ENCODE data around the gene VCAN.

DNA sequence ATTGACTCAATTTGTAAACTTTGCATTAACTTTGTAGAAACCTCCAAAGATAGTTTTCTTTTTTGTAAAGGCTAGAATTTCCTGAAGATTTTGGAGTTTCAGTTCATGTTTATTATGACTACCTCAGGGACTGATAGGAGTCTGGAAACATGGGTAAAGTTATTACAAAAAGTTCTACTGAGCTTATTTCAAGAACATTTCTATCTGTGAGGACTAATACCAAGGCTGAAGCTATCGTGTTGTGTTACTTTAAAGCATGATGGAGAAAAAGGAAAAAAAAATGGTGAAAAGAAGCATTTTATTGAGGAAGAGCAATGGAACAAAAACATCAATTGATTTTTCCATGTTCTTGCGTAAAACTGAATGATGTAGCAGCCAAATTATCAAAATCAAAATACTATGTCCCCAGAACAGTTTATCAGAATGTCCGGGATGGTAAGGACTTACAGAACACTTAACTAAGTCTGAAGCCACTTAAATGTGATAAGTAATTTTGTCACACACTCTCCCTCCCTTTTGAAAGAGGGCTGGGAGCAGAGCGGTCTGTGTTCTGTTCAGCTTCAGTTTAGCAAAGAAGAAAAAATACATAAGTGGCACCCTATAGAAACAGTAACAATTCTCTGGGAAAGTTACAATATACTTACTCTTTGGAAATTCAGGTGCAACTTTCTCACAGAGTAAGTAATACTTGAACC, 25.1 kb upstream of the VCAN start:
- TF ChIP-seq, protein P1, sequence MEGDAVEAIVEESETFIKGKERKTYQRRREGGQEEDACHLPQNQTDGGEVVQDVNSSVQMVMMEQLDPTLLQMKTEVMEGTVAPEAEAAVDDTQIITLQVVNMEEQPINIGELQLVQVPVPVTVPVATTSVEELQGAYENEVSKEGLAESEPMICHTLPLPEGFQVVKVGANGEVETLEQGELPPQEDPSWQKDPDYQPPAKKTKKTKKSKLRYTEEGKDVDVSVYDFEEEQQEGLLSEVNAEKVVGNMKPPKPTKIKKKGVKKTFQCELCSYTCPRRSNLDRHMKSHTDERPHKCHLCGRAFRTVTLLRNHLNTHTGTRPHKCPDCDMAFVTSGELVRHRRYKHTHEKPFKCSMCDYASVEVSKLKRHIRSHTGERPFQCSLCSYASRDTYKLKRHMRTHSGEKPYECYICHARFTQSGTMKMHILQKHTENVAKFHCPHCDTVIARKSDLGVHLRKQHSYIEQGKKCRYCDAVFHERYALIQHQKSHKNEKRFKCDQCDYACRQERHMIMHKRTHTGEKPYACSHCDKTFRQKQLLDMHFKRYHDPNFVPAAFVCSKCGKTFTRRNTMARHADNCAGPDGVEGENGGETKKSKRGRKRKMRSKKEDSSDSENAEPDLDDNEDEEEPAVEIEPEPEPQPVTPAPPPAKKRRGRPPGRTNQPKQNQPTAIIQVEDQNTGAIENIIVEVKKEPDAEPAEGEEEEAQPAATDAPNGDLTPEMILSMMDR (IDR thresholded peaks at IDR 0.05) = no peak
- TF ChIP-seq POLR2A (IDR thresholded peaks at IDR 0.05) = no peak

All from Peyer's patch (tissue), 4 donors.